ENCODE measurements around the gene IFNL1.

Gene IFNL1

DNA sequence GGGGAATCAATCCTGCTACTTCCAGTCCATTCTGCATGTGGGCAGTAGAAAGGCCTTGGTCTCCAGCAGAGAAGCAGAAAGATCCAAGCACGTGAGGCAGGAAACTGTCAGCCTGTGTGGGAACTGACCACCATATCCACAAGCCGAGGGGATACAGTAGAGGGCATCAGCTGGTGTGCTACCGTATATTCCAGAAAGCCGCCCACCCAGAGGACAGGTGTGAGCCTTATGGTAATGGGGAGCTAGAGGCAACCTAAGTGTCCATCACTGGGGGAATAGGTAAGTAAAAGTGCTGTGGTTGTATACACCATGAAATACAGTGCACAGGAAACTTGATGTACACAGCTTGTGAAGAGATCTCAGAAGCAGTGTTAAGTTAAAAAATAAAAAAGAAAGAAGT lies 2.8 kb upstream of the IFNL1 start:
- no peak overlapping the region for H3K4me3 ChIP-seq (ENCODE audit: low read depth, low read length)
- CTCF ChIA-PET, result no interaction called here
- POLR2A ChIA-PET, result no interaction called here

DNA sequence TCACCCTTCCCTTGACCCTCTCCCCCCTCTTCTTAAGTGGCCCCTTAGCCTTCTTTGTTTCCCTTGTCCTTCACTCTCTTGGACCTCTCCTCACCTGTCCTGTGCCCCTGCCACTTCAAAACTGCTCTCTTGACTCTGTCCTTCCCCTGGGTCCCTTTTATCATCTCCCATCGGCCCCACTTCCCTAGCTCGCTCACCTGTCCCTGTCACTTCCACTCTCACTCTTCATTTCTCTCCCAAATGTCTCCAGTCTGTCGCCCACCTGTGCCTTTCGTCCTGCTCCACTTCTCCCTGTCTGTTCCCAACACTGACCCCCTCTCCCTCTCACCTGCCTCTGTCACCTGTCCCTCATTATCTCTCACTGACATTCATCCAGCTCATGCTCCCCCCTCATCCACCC lies 699 bp downstream of the IFNL1 start:
- TF ChIP-seq, protein P1, sequence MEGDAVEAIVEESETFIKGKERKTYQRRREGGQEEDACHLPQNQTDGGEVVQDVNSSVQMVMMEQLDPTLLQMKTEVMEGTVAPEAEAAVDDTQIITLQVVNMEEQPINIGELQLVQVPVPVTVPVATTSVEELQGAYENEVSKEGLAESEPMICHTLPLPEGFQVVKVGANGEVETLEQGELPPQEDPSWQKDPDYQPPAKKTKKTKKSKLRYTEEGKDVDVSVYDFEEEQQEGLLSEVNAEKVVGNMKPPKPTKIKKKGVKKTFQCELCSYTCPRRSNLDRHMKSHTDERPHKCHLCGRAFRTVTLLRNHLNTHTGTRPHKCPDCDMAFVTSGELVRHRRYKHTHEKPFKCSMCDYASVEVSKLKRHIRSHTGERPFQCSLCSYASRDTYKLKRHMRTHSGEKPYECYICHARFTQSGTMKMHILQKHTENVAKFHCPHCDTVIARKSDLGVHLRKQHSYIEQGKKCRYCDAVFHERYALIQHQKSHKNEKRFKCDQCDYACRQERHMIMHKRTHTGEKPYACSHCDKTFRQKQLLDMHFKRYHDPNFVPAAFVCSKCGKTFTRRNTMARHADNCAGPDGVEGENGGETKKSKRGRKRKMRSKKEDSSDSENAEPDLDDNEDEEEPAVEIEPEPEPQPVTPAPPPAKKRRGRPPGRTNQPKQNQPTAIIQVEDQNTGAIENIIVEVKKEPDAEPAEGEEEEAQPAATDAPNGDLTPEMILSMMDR (IDR thresholded peaks at IDR 0.05; ENCODE audit: insufficient read depth, low read length, missing control alignments), result no peak
- POLR2A ChIA-PET, result no interaction called here
- CTCF ChIA-PET, result no interaction called here
- no peak for DNase-seq (ENCODE audit: low read depth, low spot score)
- H3K4me3 ChIP-seq (ENCODE audit: low read depth, low read length), result no peak overlapping the region

More for the DNA sequence above, 2.8 kb upstream of the IFNL1 start:
- TF ChIP-seq, protein P1 (IDR thresholded peaks at IDR 0.05; ENCODE audit: insufficient read depth, low read length, missing control alignments), result no peak
- DNase-seq (ENCODE audit: low read depth, low spot score), result no peak

DNA sequence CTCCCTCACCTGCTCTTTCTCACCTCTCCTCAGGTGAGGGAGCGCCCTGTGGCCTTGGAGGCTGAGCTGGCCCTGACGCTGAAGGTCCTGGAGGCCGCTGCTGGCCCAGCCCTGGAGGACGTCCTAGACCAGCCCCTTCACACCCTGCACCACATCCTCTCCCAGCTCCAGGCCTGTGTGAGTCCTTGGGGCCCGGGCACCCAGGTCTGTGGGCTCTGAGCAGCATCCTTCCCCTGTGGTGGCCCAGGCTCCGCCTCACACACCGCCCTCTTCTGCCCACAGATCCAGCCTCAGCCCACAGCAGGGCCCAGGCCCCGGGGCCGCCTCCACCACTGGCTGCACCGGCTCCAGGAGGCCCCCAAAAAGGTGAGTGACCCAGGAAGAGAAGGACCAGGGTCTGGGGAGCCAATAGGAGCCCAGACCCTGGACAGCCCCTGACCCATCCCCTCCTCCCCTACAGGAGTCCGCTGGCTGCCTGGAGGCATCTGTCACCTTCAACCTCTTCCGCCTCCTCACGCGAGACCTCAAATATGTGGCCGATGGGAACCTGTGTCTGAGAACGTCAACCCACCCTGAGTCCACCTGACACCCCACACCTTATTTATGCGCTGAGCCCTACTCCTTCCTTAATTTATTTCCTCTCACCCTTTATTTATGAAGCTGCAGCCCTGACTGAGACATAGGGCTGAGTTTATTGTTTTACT lies 1.9 kb downstream of the IFNL1 start:
- POLR2A ChIA-PET, result no interaction called here
- no peak for DNase-seq (ENCODE audit: low read depth, low spot score)
- TF ChIP-seq, protein P1 (IDR thresholded peaks at IDR 0.05; ENCODE audit: insufficient read depth, low read length, missing control alignments), result no peak
- CTCF ChIA-PET, result no interaction called here
- no peak overlapping the region for H3K4me3 ChIP-seq (ENCODE audit: low read depth, low read length)

DNA sequence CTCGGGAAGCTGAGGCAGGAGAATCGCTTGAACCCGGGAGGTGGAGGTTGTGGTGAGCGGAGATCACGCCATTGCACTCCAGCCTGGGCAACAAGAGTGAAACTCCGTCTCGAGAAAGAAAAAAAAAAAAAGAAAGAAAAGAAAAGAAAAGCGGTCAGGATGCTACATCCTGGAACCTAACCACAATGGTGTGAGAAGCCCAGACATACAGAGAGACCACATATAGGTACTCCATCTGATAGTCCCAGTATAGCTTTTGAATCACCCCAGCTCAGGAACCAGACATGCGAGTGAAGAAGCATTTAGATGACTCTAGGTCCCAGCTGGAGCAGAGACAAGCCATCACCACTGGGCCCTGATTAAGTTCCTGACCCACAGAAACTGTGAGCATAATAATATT lies 3.2 kb downstream of the IFNL1 start:
- no peak overlapping the region for H3K4me3 ChIP-seq (ENCODE audit: low read depth, low read length)
- ChIA-PET CTCF (no interaction called here), POLR2A (no interaction called here)
- no peak for DNase-seq (ENCODE audit: low read depth, low spot score)
- TF ChIP-seq, protein P1 (IDR thresholded peaks at IDR 0.05; ENCODE audit: insufficient read depth, low read length, missing control alignments), result no peak

DNA sequence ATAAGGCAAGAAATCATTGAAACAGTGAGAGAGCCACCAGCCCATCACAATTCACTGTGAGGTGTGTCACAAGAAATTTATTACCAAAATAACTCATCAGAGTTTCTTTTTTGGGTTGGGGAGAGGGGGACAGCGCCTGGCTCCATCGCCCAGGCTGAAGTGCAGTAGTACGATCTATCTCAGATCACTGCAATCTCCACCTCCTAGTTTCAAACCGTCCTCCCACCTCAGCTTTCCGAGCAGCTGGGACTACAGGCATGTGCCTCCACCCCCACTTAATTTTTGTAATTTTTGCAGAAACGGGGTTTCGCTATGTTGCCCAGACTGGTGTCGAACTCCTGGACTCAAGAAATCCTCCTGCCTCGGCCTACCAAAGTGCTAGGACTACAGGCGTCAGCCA lies 3.6 kb downstream of the IFNL1 start:
- TF ChIP-seq, protein P1 (IDR thresholded peaks at IDR 0.05; ENCODE audit: insufficient read depth, low read length, missing control alignments), result no peak
- DNase-seq (ENCODE audit: low read depth, low spot score), result no peak
- ChIA-PET CTCF (no interaction called here), POLR2A (no interaction called here)
- H3K4me3 ChIP-seq (ENCODE audit: low read depth, low read length), result no peak overlapping the region

DNA sequence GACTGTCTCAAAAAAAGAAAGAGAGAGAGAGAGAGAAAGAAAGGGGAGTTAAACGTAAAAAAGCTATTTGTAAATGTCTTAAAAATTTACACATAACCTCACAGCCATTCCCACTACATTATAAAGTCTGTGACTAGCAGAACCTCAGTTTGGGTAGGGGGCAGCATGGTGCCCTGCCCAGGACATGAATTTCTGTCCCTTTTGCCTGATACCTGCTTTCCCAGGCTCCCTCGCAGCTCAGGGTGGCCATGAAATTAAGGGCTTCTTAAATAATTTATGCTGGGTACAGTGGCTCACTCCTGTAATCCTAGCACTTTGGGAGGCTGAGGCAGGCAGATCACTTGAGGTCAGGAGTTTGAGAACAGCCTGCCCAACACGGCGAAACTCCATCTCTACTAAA lies 4.8 kb downstream of the IFNL1 start:
- POLR2A ChIA-PET, result no interaction called here
- no peak for DNase-seq (ENCODE audit: low read depth, low spot score)
- CTCF ChIA-PET, result no interaction called here
- no peak overlapping the region for H3K4me3 ChIP-seq (ENCODE audit: low read depth, low read length)
- TF ChIP-seq, protein P1 (IDR thresholded peaks at IDR 0.05; ENCODE audit: insufficient read depth, low read length, missing control alignments), result no peak
